SJSA1 (cell line): ENCODE measurements around the gene EML6. TPM values are rescaled to one million over a fixed set of nuclear protein-coding genes. Genes with fewer than 3 reads are reported as not detected.

Source experiments
- DNase-seq, 2 experiments: peaks; one replicate each; pipeline ENCODE4 v3.0.0-alpha.2; 2015 to 2020; ENCODE audit warnings: low spot score in 2 of 2, low read depth in 1 of 2
- H3K27ac ChIP-seq: fragments of 250-450 bp; sonication (Bioruptor Pico); 2 replicates; pipeline ENCODE4 v1.5.1; 2020; ENCODE audit warnings: mild to moderate bottlenecking, moderate library complexity
- H3K27me3 ChIP-seq: fragments of 250-450 bp; sonication (Bioruptor Pico); replicated peaks from 2 replicates; pipeline ENCODE4 v1.5.1; 2020; ENCODE audit warnings: mild to moderate bottlenecking, moderate library complexity
- H3K36me3 ChIP-seq: fragments of 250-450 bp; sonication (Bioruptor Pico); 2 replicates; pipeline ENCODE4 v1.5.1; 2020; ENCODE audit warnings: mild to moderate bottlenecking
- H3K4me1 ChIP-seq: fragments of 250-450 bp; sonication (Bioruptor Pico); replicated peaks from 2 replicates; pipeline ENCODE4 v1.6.1; 2021; ENCODE audit warnings: mild to moderate bottlenecking
- H3K4me3 ChIP-seq: fragments of 250-450 bp; sonication (Bioruptor Pico); 2 replicates; pipeline ENCODE4 v1.5.1; 2020; ENCODE audit warnings: mild to moderate bottlenecking
- H3K9me3 ChIP-seq: fragments of 250-450 bp; sonication (Bioruptor Pico); replicated peaks from 2 replicates; pipeline ENCODE4 v1.5.1; 2020; ENCODE audit warnings: mild to moderate bottlenecking
- total RNA-seq: library from RNA; depleted of rRNA; stranded (reverse); fragments of >200 nt; shearing (Covaris generic); gene quantifications from 2 replicates; pipeline ENCODE4 v1.2.3, GENCODE V29; 2014

Gene EML6
- total RNA-seq, 1 experiment from 2014 or later = 1.3 TPM

DNA sequence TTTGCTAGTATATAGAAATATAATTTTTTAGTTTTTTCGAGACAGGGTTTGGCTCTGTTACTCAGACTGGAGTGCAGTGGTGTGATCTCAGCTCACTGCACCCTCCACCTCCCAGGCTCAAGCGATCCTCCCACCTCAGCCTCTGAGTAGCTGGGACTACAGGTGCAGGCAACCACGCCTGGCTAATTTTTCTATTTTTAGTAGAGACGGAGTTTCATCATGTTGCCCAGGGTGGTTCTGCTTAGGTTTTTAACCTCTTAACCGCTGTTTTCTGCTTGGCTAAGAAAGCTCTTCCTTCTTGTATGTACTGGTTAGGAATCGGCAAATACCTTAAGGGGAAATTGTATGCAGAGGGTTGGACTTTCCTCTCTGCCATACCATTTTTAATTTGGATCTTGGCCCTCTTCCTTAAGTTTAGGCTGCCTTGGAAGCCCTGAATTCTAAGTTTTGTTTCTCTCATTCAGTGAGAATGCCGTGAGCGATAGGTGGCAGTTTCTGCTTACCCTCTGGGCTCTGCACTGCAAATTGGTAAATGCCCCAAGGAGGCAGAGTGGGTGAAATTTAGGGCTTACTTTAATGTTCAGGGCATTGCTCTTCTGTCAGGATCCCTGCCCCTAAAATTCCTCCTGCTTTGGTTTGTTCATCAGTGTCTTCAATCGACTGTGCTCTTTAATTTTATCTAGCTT is 32.3 kb downstream of the EML6 start:
- no peak for DNase-seq
- Histone ChIP-seq H3K36me3 (no peaks in the 10 kb centered on the region), H3K9me3 (no peaks in the 10 kb centered on the region)

GRCh38 chr2:54757500-54757899 is 34.0 kb downstream of the EML6 start:
- H3K9me3 ChIP-seq = no peaks in the 10 kb centered on the region
- no peaks in the 10 kb centered on the region for H3K4me1 ChIP-seq
- H3K27me3 ChIP-seq = no peaks in the 10 kb centered on the region
- DNase-seq = no peak
- H3K4me3 ChIP-seq = no peak overlapping the region
- no peak overlapping the region for H3K27ac ChIP-seq
- no peaks in the 10 kb centered on the region for H3K36me3 ChIP-seq

More for the DNA sequence above, 32.3 kb downstream of the EML6 start:
- no peaks in the 10 kb centered on the region for H3K4me1 ChIP-seq
- H3K27ac ChIP-seq = no peak overlapping the region
- no peak overlapping the region for H3K4me3 ChIP-seq
- H3K27me3 ChIP-seq = no peaks in the 10 kb centered on the region

DNA sequence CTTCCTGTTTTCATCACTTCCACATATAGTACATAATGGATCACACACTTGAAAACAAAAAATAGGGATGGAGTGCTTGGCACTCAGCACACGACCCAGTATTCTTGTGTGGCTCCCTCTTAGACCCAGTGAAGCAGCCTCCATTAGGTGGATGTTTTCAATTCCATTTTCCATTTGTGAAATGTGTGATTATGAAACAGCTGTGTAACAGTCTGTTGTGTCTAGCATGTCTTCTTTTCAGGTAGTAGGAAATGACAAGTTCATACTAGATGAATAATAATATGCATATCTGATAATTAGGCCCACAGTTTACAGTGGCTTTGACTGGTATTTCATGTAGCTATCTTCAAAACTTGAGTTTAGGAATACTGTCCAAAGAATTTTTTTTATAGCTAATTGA is 35.5 kb downstream of the EML6 start:
- DNase-seq = no peak
- no peaks in the 10 kb centered on the region for H3K9me3 ChIP-seq
- H3K27me3 ChIP-seq = no peaks in the 10 kb centered on the region
- no peak overlapping the region for H3K27ac ChIP-seq
- H3K4me1 ChIP-seq = no peaks in the 10 kb centered on the region
- no peak overlapping the region for H3K4me3 ChIP-seq
- H3K36me3 ChIP-seq = no peaks in the 10 kb centered on the region

GRCh38 chr2:54760310-54760709 is 36.8 kb downstream of the EML6 start:
- Histone ChIP-seq H3K27ac (no peak overlapping the region), H3K27me3 (no peaks in the 10 kb centered on the region), H3K36me3 (no peaks in the 10 kb centered on the region), H3K9me3 (no peaks in the 10 kb centered on the region), H3K4me3 (no peak overlapping the region), H3K4me1 (no peaks in the 10 kb centered on the region)
- DNase-seq = no peak

DNA sequence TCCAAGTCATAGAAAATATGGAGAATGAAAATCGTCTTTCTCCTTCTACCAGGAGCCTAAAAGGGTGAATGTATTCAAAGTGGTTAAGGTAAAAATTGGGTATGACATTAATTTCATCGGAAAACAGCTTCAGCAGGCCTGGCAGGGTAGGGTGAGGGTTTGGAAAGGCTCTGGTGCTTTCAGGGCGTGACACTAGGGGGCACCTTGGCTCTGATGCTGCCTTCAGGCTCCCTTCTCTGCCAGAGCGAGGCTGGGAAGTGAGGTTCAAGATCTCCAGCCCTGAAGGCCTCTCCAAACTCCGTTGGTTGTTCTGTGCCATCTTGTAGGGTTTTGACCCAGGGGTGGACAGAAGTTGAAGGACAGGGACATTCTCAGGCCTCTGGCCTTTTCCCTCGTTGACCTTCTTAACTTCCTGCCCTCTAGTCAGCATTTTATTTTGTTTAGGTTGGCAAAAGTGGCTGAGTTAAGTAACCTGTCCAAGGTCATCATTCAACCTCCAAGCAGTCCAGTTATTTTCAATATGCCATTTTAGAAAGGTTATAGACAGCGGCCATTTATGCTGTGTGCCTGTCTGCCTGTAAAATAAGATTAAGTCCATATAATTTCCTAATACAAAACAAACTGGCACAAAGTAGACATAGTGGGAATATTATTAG is 40.3 kb downstream of the EML6 start:
- no peak overlapping the region for H3K4me3 ChIP-seq
- H3K27ac ChIP-seq = no peak overlapping the region
- H3K9me3 ChIP-seq = no peaks in the 10 kb centered on the region
- H3K4me1 ChIP-seq = peaks cover 11% of the 10 kb centered on the region
- no peaks in the 10 kb centered on the region for H3K27me3 ChIP-seq
- DNase-seq = no peak
- no peaks in the 10 kb centered on the region for H3K36me3 ChIP-seq

GRCh38 chr2:54767921-54768320 is 44.5 kb downstream of the EML6 start:
- no peak overlapping the region for H3K4me3 ChIP-seq

DNA sequence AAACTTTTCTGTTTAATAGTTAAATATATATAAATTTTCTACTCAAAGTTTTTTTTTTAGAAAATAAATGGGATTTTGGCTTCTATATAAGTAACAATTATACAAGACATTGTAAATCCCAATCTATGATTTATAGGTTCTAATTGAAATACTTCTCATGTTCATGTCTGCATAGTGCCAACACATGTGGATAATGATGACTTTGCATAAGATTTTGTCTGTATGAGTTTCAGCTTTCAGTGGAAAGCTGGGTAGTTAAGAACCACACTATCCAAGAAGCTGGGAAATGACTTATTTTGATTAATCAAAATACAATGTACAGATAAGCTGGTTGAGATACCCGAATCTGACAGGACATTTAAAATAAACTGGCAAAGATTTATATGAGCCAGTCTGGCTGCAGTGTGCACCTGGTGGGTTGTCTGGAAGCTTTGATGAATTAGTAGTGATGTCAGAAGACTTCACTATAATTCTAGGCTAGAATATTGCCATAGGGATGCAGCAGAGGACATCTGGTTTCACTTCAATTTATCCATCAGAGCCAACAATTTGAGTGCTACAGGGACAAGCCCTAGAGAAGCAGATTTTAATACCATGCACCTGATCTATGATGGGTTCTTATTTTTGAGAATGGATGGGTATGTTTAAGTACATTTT is 45.4 kb downstream of the EML6 start:
- no peak overlapping the region for H3K27ac ChIP-seq
- no peaks in the 10 kb centered on the region for H3K36me3 ChIP-seq
- H3K27me3 ChIP-seq = no peaks in the 10 kb centered on the region
- H3K4me1 ChIP-seq = peaks cover 37% of the 10 kb centered on the region
- no peak for DNase-seq
- H3K9me3 ChIP-seq = no peaks in the 10 kb centered on the region; the same call in 1 of the 2 replicates
- H3K4me3 ChIP-seq = no peak overlapping the region

More at GRCh38 chr2:54767921-54768320, 44.5 kb downstream of the EML6 start:
- Histone ChIP-seq H3K9me3 (no peaks in the 10 kb centered on the region; the same call in 1 of the 2 replicates), H3K27me3 (no peaks in the 10 kb centered on the region), H3K36me3 (no peaks in the 10 kb centered on the region), H3K27ac (no peak overlapping the region), H3K4me1 (peaks cover 36% of the 10 kb centered on the region)
- peak in 1 of 2 experiments; percentile 33 for DNase-seq

- H3K4me3 ChIP-seq = no peak overlapping the region
- H3K9me3 ChIP-seq = no peaks in the 10 kb centered on the region; the same call in 1 of the 2 replicates
- H3K27ac ChIP-seq = no peak overlapping the region
- no peak for DNase-seq
- H3K27me3 ChIP-seq = no peaks in the 10 kb centered on the region
- H3K36me3 ChIP-seq = no peaks in the 10 kb centered on the region
- peaks cover 37% of the 10 kb centered on the region for H3K4me1 ChIP-seq
Measured at GRCh38 chr2:54770211-54770610, 46.7 kb downstream of the EML6 start.

DNA sequence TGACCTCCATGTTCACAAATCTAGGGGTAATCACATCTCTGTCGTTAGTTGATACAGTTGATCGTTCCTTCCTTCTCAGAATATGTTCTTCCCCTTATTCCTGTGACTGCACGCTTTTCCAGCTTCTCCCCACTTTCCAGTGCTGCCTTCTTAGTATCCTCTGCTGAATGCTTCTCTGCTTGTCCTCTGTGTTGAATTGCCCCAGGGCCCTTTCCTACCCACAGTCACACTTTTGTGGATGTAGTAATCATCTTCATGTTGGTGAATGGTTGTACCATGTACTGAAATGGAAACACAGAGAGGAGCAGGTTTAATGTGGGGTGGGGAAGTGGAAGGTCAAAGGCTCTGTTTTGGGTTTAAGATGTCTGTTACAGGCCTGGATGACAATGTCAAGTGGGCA is 47.2 kb downstream of the EML6 start:
- H3K4me1 ChIP-seq = peaks cover 37% of the 10 kb centered on the region
- H3K27me3 ChIP-seq = no peaks in the 10 kb centered on the region
- no peak for DNase-seq
- H3K4me3 ChIP-seq = no peak overlapping the region
- H3K27ac ChIP-seq = 0 out of 2 replicates have a peak overlapping the region, but pooled peaks have one; percentile 24
- H3K36me3 ChIP-seq = no peaks in the 10 kb centered on the region
- no peaks in the 10 kb centered on the region; the same call in 1 of the 2 replicates for H3K9me3 ChIP-seq

DNA sequence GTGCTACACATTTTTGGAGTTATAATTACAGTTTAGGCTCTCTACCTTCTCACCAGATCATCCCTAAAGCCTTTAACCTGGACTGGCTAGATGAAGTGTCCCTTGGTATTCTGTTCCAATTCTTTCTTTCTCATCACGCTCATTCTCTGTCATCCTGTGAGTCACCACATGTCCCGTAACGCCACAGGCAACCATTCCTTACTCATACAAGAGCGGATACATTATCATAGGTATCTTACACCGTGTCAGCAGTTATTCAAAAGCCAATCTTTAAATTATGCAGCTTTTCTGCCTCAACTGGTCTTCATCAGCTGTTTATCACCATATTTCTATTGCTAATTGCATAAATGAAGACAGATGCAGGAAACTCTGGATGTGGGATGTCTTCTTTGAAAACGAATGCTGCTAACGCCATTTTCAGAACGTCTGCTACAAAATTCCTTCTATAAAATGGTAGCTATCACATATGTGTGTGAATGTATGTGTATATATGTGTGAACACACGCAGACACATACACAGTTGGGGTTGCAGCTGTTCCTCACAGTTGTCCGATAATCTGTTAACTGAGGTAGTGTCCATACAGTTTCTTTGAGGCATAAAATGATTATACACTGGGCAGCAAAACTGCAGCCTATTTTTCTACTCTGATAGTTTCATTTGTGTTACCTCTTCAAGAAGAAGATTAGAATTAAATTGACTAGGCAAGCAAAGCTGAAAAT is 47.9 kb downstream of the EML6 start:
- peak; percentile 39 to 45 for DNase-seq
- Histone ChIP-seq H3K36me3 (no peaks in the 10 kb centered on the region), H3K4me1 (peaks cover 37% of the 10 kb centered on the region), H3K27ac (peak overlapping the region; percentile 57), H3K9me3 (no peaks in the 10 kb centered on the region; the same call in 1 of the 2 replicates), H3K4me3 (no peak overlapping the region), H3K27me3 (no peaks in the 10 kb centered on the region)

GRCh38 chr2:54772110-54772509 is 48.6 kb downstream of the EML6 start:
- DNase-seq = peak in 1 of 2 experiments; percentile 15
- peak overlapping the region; percentile 57 for H3K27ac ChIP-seq
- H3K4me3 ChIP-seq = no peak overlapping the region

DNA sequence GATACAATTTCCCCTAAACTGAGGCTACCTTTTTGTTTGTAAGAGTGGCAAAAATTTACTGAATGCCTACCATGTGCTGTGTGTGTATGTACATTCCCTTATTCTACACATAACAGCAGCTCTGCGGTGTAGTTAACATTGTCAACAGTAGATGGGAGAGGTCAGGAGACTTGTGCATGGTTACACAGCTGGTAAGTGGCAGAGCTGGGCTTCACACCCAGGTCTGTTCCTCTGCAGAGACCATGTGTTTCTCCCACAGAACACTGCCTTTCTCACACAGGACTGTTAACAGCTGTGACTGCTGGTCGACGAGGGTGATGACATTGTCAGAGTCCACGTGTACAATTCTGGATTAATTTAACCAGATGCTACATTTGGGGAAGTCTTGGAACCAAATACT is 49.1 kb downstream of the EML6 start:
- H3K36me3 ChIP-seq = no peaks in the 10 kb centered on the region
- H3K9me3 ChIP-seq = no peaks in the 10 kb centered on the region; the same call in 1 of the 2 replicates
- no peaks in the 10 kb centered on the region for H3K27me3 ChIP-seq
- H3K27ac ChIP-seq = peak overlapping the region; percentile 57
- peaks cover 35% of the 10 kb centered on the region for H3K4me1 ChIP-seq
- no peak overlapping the region for H3K4me3 ChIP-seq
- no peak for DNase-seq

More at GRCh38 chr2:54772110-54772509, 48.6 kb downstream of the EML6 start:
- Histone ChIP-seq H3K4me1 (peaks cover 37% of the 10 kb centered on the region), H3K9me3 (no peaks in the 10 kb centered on the region; the same call in 1 of the 2 replicates), H3K27me3 (no peaks in the 10 kb centered on the region), H3K36me3 (no peaks in the 10 kb centered on the region)

DNA sequence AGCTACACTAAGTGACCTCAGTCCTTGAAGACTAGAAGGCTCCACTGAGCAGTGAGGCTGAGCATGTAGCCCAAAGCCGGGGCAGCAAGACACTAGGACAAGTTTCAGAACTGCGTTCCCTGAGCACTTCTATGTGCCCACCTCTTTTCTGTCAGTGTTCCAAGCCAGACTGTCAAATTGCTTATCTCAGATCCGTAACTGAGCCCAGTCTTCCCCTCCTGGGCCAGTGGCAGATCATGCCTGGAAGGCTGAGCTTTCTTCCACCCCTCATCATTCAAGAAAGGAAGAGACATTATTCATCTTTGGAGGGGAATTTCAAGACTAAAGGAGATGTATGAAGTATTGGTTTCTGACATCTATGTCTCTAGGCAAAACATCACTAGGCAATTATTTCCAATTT is 49.8 kb downstream of the EML6 start:
- 0 out of 2 replicates have a peak overlapping the region, but pooled peaks have one; percentile 57 for H3K27ac ChIP-seq
- H3K4me3 ChIP-seq = no peak overlapping the region
- H3K27me3 ChIP-seq = no peaks in the 10 kb centered on the region
- no peaks in the 10 kb centered on the region for H3K36me3 ChIP-seq
- DNase-seq = no peak
- no peaks in the 10 kb centered on the region; the same call in 1 of the 2 replicates for H3K9me3 ChIP-seq
- peaks cover 28% of the 10 kb centered on the region for H3K4me1 ChIP-seq
